GM12878 (cell line): ENCODE results near the gene FBXL19. TPM values are rescaled to one million over a fixed set of nuclear protein-coding genes. Genes with fewer than 3 reads are reported as not detected.
A peak's percentile ranks its signal among the peaks of the same experiment; 100 is the strongest.

Experiments
- ATAC-seq: fragments of 200-7000 bp; cut with Tn5 transposase; 3 replicates; pipeline ENCODE4 v1.9.1; 2020; ENCODE audit warnings: mild to moderate bottlenecking, moderate library complexity
- BruUV-seq: library from RNA; stranded (reverse); fragments of 400-500 nt; replicated peaks from 2 replicates; lab custom pipeline; 2021; lab: Mats Ljungman, UMichigan
- CTCF ChIA-PET: fragments of 300-600 bp; sonication (Branson Sonifier 250); formaldehyde crosslinking; extraction: SDS; loops from one replicate; lab custom pipeline; 2021; ENCODE audit warnings: inconsistent platforms; lab: Yijun Ruan, JAX
- POLR2A ChIA-PET: fragments of 350-600 bp; formaldehyde crosslinking; extraction: SDS; loops from one replicate; lab custom pipeline; 2021; ENCODE audit warnings: inconsistent platforms; lab: Charles Lee
- RAD21 ChIA-PET: fragments of 300-600 bp; sonication (Branson Sonifier 250); formaldehyde crosslinking; loops from one replicate; lab custom pipeline; 2023; ENCODE audit warnings: antibody characterized with exemption; ENCODE audit not compliant: unreplicated experiment; lab: Charles Lee
- SMC1A ChIA-PET: fragments of 300-600 bp; sonication (Branson Sonifier 250); formaldehyde crosslinking; loops from one replicate; lab custom pipeline; 2023; ENCODE audit not compliant: unreplicated experiment, uncharacterized antibody; lab: Charles Lee
- DNase-seq: peaks from one replicate; pipeline ENCODE4 v3.0.0-alpha.2; 2011; ENCODE audit warnings: low read depth, low spot score
- FAIRE-seq: peaks from 3 replicates; lab custom pipeline; 2011; peaks lifted over from hg19 to GRCh38; lab: Jason Lieb, UNC
- H2AFZ ChIP-seq: 2 replicates; pipeline ENCODE4 v1.6.0; 2011; ENCODE audit warnings: low read depth, low read length, control low read depth; ENCODE audit not compliant: control insufficient read depth
- H3K27ac ChIP-seq: 2 replicates; pipeline ENCODE4 v1.5.1; 2011; ENCODE audit warnings: control low read depth; ENCODE audit not compliant: control insufficient read depth, insufficient read depth
- H3K27me3 ChIP-seq, 2 experiments: replicated peaks in 1 of 2; 2 replicates each; pipeline versions ENCODE4 v1.6.0 to v1.6.1; 2011; ENCODE audit warnings: low read length in 1 of 2; ENCODE audit not compliant: control insufficient read depth in 2 of 2, insufficient read depth in 2 of 2
- H3K36me3 ChIP-seq, 2 experiments: 2 replicates each; pipeline ENCODE4 v1.5.1; 2011; ENCODE audit warnings: low read length in 1 of 2; ENCODE audit not compliant: control insufficient read depth in 2 of 2, insufficient read depth in 2 of 2
- H3K4me1 ChIP-seq: 2 replicates; pipeline ENCODE4 v1.6.1; 2011; ENCODE audit warnings: mild to moderate bottlenecking, low read length, moderate library complexity, mixed read lengths; ENCODE audit not compliant: control insufficient read depth, insufficient read depth
- H3K4me2 ChIP-seq: 2 replicates; pipeline ENCODE4 v1.6.0; 2011; ENCODE audit warnings: control low read depth; ENCODE audit not compliant: control insufficient read depth, insufficient read depth
- H3K4me3 ChIP-seq: fragments of 200-600 bp; sonication (generic); 2 replicates; pipeline ENCODE4 v1.5.1; 2016
- H3K79me2 ChIP-seq: 2 replicates; pipeline ENCODE4 v1.6.0; 2011; ENCODE audit warnings: low read length; ENCODE audit not compliant: control insufficient read depth, insufficient read depth
- H3K9ac ChIP-seq: 2 replicates; pipeline ENCODE4 v1.8.0; 2011; ENCODE audit warnings: low read length, control low read depth, mixed read lengths; ENCODE audit not compliant: control insufficient read depth, insufficient read depth
- H3K9me3 ChIP-seq: replicated peaks from 3 replicates; pipeline ENCODE4 v1.5.1; 2011; ENCODE audit warnings: mild to moderate bottlenecking, low read length; ENCODE audit not compliant: control insufficient read depth, insufficient read depth
- H4K20me1 ChIP-seq: 2 replicates; pipeline ENCODE4 v1.6.0; 2011; ENCODE audit not compliant: control insufficient read depth, insufficient read depth
- BCL3 ChIP-seq: IDR thresholded peaks from 2 replicates; pipeline ENCODE4 v1.6.1; 2011; ENCODE audit warnings: borderline replicate concordance, low read depth, mild to moderate bottlenecking, moderate library complexity, low read length; ENCODE audit not compliant: insufficient read depth, poor library complexity, severe bottlenecking
- CBX5 ChIP-seq: sonication (generic); IDR thresholded peaks from 2 replicates; pipeline ENCODE4 v1.6.1; 2016; ENCODE audit warnings: low read depth, moderate library complexity, mild to moderate bottlenecking, inconsistent platforms
- ETV6 ChIP-seq, 2 experiments: fragments of 450-650 bp in 1 of 2; IDR thresholded peaks in 1 of 2; conservative IDR thresholded peaks in 1 of 2; 2 replicates each; pipeline ENCODE4 v1.6.1; 2014; ENCODE audit warnings: antibody characterized with exemption in 1 of 2, borderline replicate concordance in 1 of 2, low read depth in 1 of 2, mild to moderate bottlenecking in 1 of 2, moderate library complexity in 1 of 2
- NR2C2 ChIP-seq: IDR thresholded peaks from 2 replicates; pipeline ENCODE4 v1.6.1; 2011; ENCODE audit warnings: borderline replicate concordance, low read depth; ENCODE audit not compliant: control insufficient read depth, insufficient read length
- RAD51 ChIP-seq: fragments of 450-650 bp; IDR thresholded peaks from 2 replicates; pipeline ENCODE4 v1.6.1; 2016; ENCODE audit warnings: moderate library complexity, mild to moderate bottlenecking, inconsistent platforms
- RB1 ChIP-seq: fragments of 450-650 bp; formaldehyde crosslinking; IDR thresholded peaks from 2 replicates; pipeline ENCODE4 v1.6.1; 2017; ENCODE audit warnings: mild to moderate bottlenecking, borderline replicate concordance
- WGBS: methylation state at CpG from one replicate; pipeline ENCODE4 v1.1.6; 2016; ENCODE audit warnings: low lambda C conversion rate; ENCODE audit not compliant: insufficient replicate concordance, insufficient coverage; ENCODE audit errors: missing lambda C conversion rate; 5-methylcytosine and 5-hydroxymethylcytosine counted together
- in situ Hi-C: fragments of 300-500 bp; cut with MboI; formaldehyde crosslinking; loops from 9 replicates; pipeline ENCODE4 v1.14.3; 2018; ENCODE audit warnings: mixed read lengths
- intact Hi-C: fragments of 100-400 bp; cut with micrococcal nuclease; formaldehyde crosslinking; loops from one replicate; pipeline ENCODE4 v1.14.2; 2022; ENCODE audit not compliant: unreplicated experiment
- polyA plus RNA-seq, 11 experiments: library from polyadenylated mRNA; depleted of rRNA in 4 of 11; unstranded in 6 of 11; stranded (reverse) in 5 of 11; fragments of >200 nt; fragmentation: Nextera tagmentation in 4 of 11; fragmentation: Illumina TruSeq in 1 of 11; extraction: Ambion mirVana in 4 of 11; extraction: Trizol in 1 of 11; gene quantifications; 1 replicate in 1 of 11; 2 replicates in 10 of 11; pipeline versions ENCODE4 v1.2.1 to v1.2.3, GENCODE V29; 2011 to 2016; ENCODE audit warnings: inconsistent platforms in 2 of 11, missing spikeins in 2 of 11, low read depth in 1 of 11
- total RNA-seq, 4 experiments: library from RNA; depleted of rRNA in 3 of 4; stranded (reverse); fragments of >200 nt in 3 of 4; fragmentation: Illumina TruSeq in 1 of 4; extraction: Trizol in 1 of 4; gene quantifications; 2 replicates each; pipeline versions ENCODE4 v1.2.1 to v1.2.3, GENCODE V29; 2013 to 2021

FBXL19 gene
- total and polyA plus RNA-seq, 10 of the 15 experiments (the other 5 are each of a cell fraction or from before 2014, with no cell fraction given) = 0.02 to 32.1 (median 6.8) TPM; not detected in 1

DNA sequence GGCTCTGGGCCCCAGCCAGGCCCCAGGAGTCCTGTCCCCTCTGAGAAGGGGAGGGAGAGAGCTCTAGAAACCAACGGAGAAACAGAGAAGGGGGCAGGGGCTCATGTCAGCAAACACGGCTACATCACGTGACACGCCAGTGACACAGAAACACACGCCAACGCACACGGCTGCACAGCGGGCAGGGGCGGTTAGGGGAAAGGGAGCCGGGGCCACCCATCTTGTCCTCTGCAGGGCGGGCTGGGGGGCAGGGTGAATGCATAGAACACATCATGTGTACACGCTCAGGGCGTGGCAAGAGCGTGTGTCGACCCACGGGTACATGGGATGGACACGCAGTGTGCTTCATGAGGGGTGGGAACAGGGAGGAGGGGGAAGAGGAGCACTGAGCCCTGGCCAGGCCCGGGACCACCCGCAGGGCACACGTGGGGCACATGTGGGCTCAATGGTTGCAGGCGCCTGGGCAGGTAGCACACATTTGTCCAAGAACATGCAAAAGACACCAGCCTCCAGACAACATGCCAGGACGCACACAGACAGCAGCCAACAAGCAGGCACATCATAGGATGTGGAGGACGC, 66.2 kb downstream of the FBXL19 start:
- no peaks in the 10 kb centered on the region for H4K20me1 ChIP-seq
- no peak overlapping the region for H3K4me2 ChIP-seq
- RAD21 ChIA-PET = no interaction called here
- TF ChIP-seq CBX5 (no peak), ETV6 (conservative IDR thresholded peaks at IDR 0.05 in 1 of 2, IDR thresholded peaks at IDR 0.05 in 1 of 2; ENCODE audit: borderline replicate concordance in 1 of 2, low read depth in 1 of 2) (no peak), RAD51 (no peak), RB1 (no peak), NR2C2 (no peak), BCL3 (peak; percentile 80)
- 85% methylated on average over 23 of the region's 23 CpGs for WGBS
- BruUV-seq = no TSS peak
- intact Hi-C loops = loop anchor here (10.0 kb wide), 1 partner anchor 85 kb away; the partner anchor contains the start of genes ZNF646 and ZNF668
- DNase-seq = no peak
- H3K36me3 ChIP-seq = peaks cover 3 to 10% of the 10 kb centered on the region in 2 experiments
- H2AFZ ChIP-seq = no peak overlapping the region
- no peaks in the 10 kb centered on the region for H3K9me3 ChIP-seq
- H3K27me3 ChIP-seq = no peaks in the 10 kb centered on the region
- FAIRE-seq = no peak
- H3K9ac ChIP-seq = no peak overlapping the region
- no peak overlapping the region for H3K4me3 ChIP-seq
- in situ Hi-C loops = loop anchor here (5.0 to 25.0 kb wide), 3 partner anchors 108 to 878 kb away; partner anchors contain the start of genes COX6A2 and ZNF843
- CTCF ChIA-PET = no interaction called here
- H3K4me1 ChIP-seq = peaks cover 7% of the 10 kb centered on the region
- POLR2A ChIA-PET = no interaction called here
- no peaks in the 10 kb centered on the region for H3K79me2 ChIP-seq
- SMC1A ChIA-PET = no interaction called here
- ATAC-seq = no peak
- H3K27ac ChIP-seq = no peak overlapping the region
